Keratinocyte (primary cell): ENCODE measurements around the gene TTC28. TPM values are rescaled to one million over a fixed set of nuclear protein-coding genes. Genes with fewer than 3 reads are reported as not detected.

ENCODE experiments used
- DNase-seq: peaks from one replicate; pipeline ENCODE4 v3.0.0-alpha.2; 2011; ENCODE audit warnings: low read depth, missing footprints, low spot score
- FAIRE-seq: peaks from 2 replicates; lab custom pipeline; 2011; peaks lifted over from hg19 to GRCh38; lab: Jason Lieb, UNC
- H2AFZ ChIP-seq: 2 replicates; pipeline ENCODE4 v1.6.0; 2012; ENCODE audit warnings: low read length, control low read depth, inconsistent platforms; ENCODE audit not compliant: control insufficient read depth
- H3K27ac ChIP-seq: 2 replicates; pipeline ENCODE4 v1.5.1; 2011; ENCODE audit warnings: low read length; ENCODE audit not compliant: control insufficient read depth, insufficient read depth
- H3K27me3 ChIP-seq: 3 replicates; pipeline ENCODE4 v1.6.0; 2011; ENCODE audit warnings: low read length; ENCODE audit not compliant: control insufficient read depth, insufficient read depth; ENCODE audit errors: extremely low read depth
- H3K36me3 ChIP-seq, 2 experiments: 2 replicates in 1 of 2; 3 replicates in 1 of 2; pipeline ENCODE4 v1.5.1; 2011; ENCODE audit warnings: low read length in 2 of 2, mild to moderate bottlenecking in 1 of 2; ENCODE audit not compliant: control insufficient read depth in 2 of 2, insufficient read depth in 2 of 2; ENCODE audit errors: extremely low read depth in 1 of 2
- H3K4me1 ChIP-seq: 3 replicates; pipeline ENCODE4 v1.5.1; 2011; ENCODE audit warnings: low read length; ENCODE audit not compliant: control insufficient read depth, insufficient read depth; ENCODE audit errors: extremely low read depth
- H3K4me2 ChIP-seq: 3 replicates; pipeline ENCODE4 v1.6.0; 2011; ENCODE audit warnings: low read depth, low read length; ENCODE audit not compliant: control insufficient read depth, insufficient read depth; ENCODE audit errors: extremely low read depth
- H3K4me3 ChIP-seq, 3 experiments: fragments of 200-600 bp in 1 of 3; sonication (generic) in 1 of 3; 2 replicates in 2 of 3; 3 replicates in 1 of 3; pipeline ENCODE4 v1.5.1; 2011 to 2016; ENCODE audit warnings: low read length in 3 of 3, mild to moderate bottlenecking in 3 of 3, control low read depth in 2 of 3, inconsistent platforms in 1 of 3, low read depth in 1 of 3, mixed read lengths in 1 of 3, mixed run types in 1 of 3, moderate library complexity in 1 of 3; ENCODE audit not compliant: control insufficient read depth in 2 of 3, insufficient read depth in 2 of 3; ENCODE audit errors: extremely low read depth in 1 of 3
- H3K79me2 ChIP-seq: 2 replicates; pipeline ENCODE4 v1.6.0; 2012; ENCODE audit warnings: low read length; ENCODE audit not compliant: control insufficient read depth, insufficient read depth
- H3K9ac ChIP-seq: 3 replicates; pipeline ENCODE4 v1.6.0; 2011; ENCODE audit warnings: low read length; ENCODE audit not compliant: control insufficient read depth, insufficient read depth; ENCODE audit errors: extremely low read depth
- H3K9me1 ChIP-seq: 3 replicates; pipeline ENCODE4 v1.6.0; 2011; ENCODE audit warnings: low read length; ENCODE audit not compliant: control insufficient read depth, insufficient read depth; ENCODE audit errors: extremely low read depth
- H3K9me3 ChIP-seq: 2 replicates; pipeline ENCODE4 v1.5.1; 2012; ENCODE audit warnings: low read depth, low read length; ENCODE audit not compliant: control insufficient read depth
- H4K20me1 ChIP-seq: 3 replicates; pipeline ENCODE4 v1.6.0; 2011; ENCODE audit warnings: low read length; ENCODE audit not compliant: control insufficient read depth, insufficient read depth; ENCODE audit errors: extremely low read depth
- CTCF ChIP-seq, 3 experiments: IDR thresholded peaks in 1 of 3; conservative IDR thresholded peaks in 1 of 3; optimal IDR thresholded peaks in 1 of 3; 2 replicates in 2 of 3; 3 replicates in 1 of 3; pipeline versions ENCODE3 to v1.5.1; 2011; ENCODE audit warnings: low read length in 3 of 3, mild to moderate bottlenecking in 3 of 3, moderate library complexity in 2 of 3, control low read depth in 1 of 3, inconsistent platforms in 1 of 3; ENCODE audit not compliant: insufficient read depth in 2 of 3; ENCODE audit errors: extremely low read depth in 1 of 3
- EZH2 ChIP-seq: IDR thresholded peaks from one replicate; pipeline ENCODE4 v1.6.1; 2012; ENCODE audit warnings: inconsistent platforms, mild to moderate bottlenecking, low read length, moderate library complexity
- dilution Hi-C: fragments of 300-500 bp; cut with MboI; formaldehyde crosslinking; loops from one replicate; pipeline ENCODE4 v1.7.0; 2020; ENCODE audit warnings: low sequenced_read_pairs; ENCODE audit not compliant: extremely low pct_ligation_motif_present
- polyA plus RNA-seq, 5 experiments: library from polyadenylated mRNA; depleted of rRNA in 3 of 5; stranded (reverse) in 3 of 5; stranded (forward) in 1 of 5; unstranded in 1 of 5; fragments of >200 nt; gene quantifications; 1 replicate in 1 of 5; 2 replicates in 3 of 5; 3 replicates in 1 of 5; pipeline versions ENCODE4 v1.2.1 to v1.2.3, GENCODE V29; 2011 to 2012; ENCODE audit warnings: missing spikeins in 2 of 5, low read depth in 1 of 5, low replicate concordance in 1 of 5

The TTC28 gene
- polyA plus RNA-seq, 1 donor (not counting 4 experiments of a cell fraction or from before 2014, with no cell fraction given): 0.66 TPM

- no peak for DNase-seq
These were observed 661.8 kb downstream of the TTC28 start for GRCh38 chr22:28017859-28018258.

GRCh38 chr22:28017558-28017820 is 662.2 kb downstream of the TTC28 start:
- H3K27me3 ChIP-seq: peaks cover 7% of the 10 kb centered on the region
- H3K4me3 ChIP-seq: no peak overlapping the region
- no peak overlapping the region for H2AFZ ChIP-seq
- H3K79me2 ChIP-seq: no peaks in the 10 kb centered on the region
- dilution Hi-C loops: no loop called here
- H3K4me2 ChIP-seq: no peak overlapping the region
- H4K20me1 ChIP-seq: no peaks in the 10 kb centered on the region
- H3K9me3 ChIP-seq: no peaks in the 10 kb centered on the region
- H3K9ac ChIP-seq: no peak overlapping the region
- DNase-seq (no peak), FAIRE-seq (no peak)
- H3K36me3 ChIP-seq: no peaks in the 10 kb centered on the region
- peaks cover 5% of the 10 kb centered on the region for H3K4me1 ChIP-seq
- H3K9me1 ChIP-seq: no peaks in the 10 kb centered on the region
- TF ChIP-seq EZH2 (no peak), CTCF (optimal IDR thresholded peaks at IDR 0.05 in 1 of 3, IDR thresholded peaks at IDR 0.05 in 1 of 3, conservative IDR thresholded peaks at IDR 0.05 in 1 of 3; ENCODE audit: extremely low read depth in 1 of 3, insufficient read depth in 2 of 3, low read length in 3 of 3) (no peak)
- H3K27ac ChIP-seq: no peak overlapping the region

More at GRCh38 chr22:28017859-28018258, 661.8 kb downstream of the TTC28 start:
- Histone ChIP-seq H3K4me1 (peaks cover 2% of the 10 kb centered on the region), H3K27me3 (peaks cover 10% of the 10 kb centered on the region), H3K27ac (no peak overlapping the region), H3K79me2 (no peaks in the 10 kb centered on the region), H2AFZ (no peak overlapping the region), H3K4me3 (no peak overlapping the region), H3K9ac (no peak overlapping the region), H3K9me1 (no peaks in the 10 kb centered on the region), H3K36me3 (no peaks in the 10 kb centered on the region), H3K9me3 (no peaks in the 10 kb centered on the region), H4K20me1 (no peaks in the 10 kb centered on the region), H3K4me2 (no peak overlapping the region)
- no peak for FAIRE-seq
- dilution Hi-C loops: no loop called here
- no peak for TF ChIP-seq EZH2
- no peak for TF ChIP-seq CTCF (optimal IDR thresholded peaks at IDR 0.05 in 1 of 3, IDR thresholded peaks at IDR 0.05 in 1 of 3, conservative IDR thresholded peaks at IDR 0.05 in 1 of 3; ENCODE audit: extremely low read depth in 1 of 3, insufficient read depth in 2 of 3, low read length in 3 of 3)
